ENCODE results near the gene BACE2. TPM values are rescaled to one million over a fixed set of nuclear protein-coding genes. Genes with fewer than 3 reads are reported as not detected.

Gene BACE2
- total RNA-seq, 3 donors from 2014 or later: 37.2 to 115 (median 51.2) TPM

DNA sequence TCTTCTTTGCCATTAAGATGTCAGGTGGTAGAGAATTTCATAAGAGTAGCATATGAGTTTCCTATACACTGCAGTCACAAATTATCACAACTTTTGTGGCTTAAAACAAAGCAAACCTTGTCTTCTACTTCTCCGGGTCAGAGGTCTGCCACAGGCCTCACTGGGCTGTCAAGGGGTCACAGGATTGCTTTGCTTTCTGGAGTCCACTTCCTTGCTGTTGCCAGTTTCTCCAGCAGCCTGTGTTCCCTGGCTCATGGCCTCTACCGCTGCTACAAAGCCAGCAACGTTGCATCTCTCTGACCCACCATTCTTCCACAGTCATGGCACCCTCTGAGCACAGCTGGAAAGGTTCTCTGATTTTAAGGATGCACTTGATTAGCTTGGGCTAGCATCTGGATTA is 6.5 kb upstream of the BACE2 start:
- ATAC-seq (no peak), DNase-seq (no peak)
- TF ChIP-seq, protein P1, sequence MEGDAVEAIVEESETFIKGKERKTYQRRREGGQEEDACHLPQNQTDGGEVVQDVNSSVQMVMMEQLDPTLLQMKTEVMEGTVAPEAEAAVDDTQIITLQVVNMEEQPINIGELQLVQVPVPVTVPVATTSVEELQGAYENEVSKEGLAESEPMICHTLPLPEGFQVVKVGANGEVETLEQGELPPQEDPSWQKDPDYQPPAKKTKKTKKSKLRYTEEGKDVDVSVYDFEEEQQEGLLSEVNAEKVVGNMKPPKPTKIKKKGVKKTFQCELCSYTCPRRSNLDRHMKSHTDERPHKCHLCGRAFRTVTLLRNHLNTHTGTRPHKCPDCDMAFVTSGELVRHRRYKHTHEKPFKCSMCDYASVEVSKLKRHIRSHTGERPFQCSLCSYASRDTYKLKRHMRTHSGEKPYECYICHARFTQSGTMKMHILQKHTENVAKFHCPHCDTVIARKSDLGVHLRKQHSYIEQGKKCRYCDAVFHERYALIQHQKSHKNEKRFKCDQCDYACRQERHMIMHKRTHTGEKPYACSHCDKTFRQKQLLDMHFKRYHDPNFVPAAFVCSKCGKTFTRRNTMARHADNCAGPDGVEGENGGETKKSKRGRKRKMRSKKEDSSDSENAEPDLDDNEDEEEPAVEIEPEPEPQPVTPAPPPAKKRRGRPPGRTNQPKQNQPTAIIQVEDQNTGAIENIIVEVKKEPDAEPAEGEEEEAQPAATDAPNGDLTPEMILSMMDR (IDR thresholded peaks at IDR 0.05): no peak
- Histone ChIP-seq H3K4me1 (ENCODE audit: low read depth) (no peaks in the 10 kb centered on the region), H3K9me3 (no peaks in the 10 kb centered on the region), H3K36me3 (ENCODE audit: low read depth) (no peaks in the 10 kb centered on the region), H3K4me3 (no peak overlapping the region)
- intact Hi-C loops (cut with DNase I, micrococcal nuclease): no loop called here

DNA sequence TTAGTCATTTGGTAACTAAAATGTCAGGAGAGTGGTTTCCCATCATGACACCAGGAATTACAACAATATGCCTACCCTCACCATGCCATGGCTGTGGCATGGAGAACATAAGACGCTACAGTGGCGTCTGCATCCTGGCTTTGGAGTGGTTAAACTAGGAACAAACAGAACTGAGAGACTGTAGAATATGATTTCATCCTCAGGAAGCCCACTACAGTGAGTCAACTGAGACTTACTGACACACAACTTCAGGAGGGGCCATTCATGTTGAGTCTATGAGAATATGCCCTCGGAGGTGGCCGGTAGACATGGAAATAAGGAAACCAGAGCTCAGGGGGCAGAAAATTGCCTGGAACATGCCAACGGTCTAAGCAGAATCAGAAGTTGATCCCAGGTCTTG is 5.9 kb upstream of the BACE2 start:
- Histone ChIP-seq H3K9me3 (no peaks in the 10 kb centered on the region), H3K4me1 (ENCODE audit: low read depth) (no peaks in the 10 kb centered on the region), H3K36me3 (ENCODE audit: low read depth) (no peaks in the 10 kb centered on the region), H3K4me3 (no peak overlapping the region)
- TF ChIP-seq, protein P1 (IDR thresholded peaks at IDR 0.05): no peak
- intact Hi-C loops (cut with DNase I, micrococcal nuclease): no loop called here
- ATAC-seq: no peak
- no peak for DNase-seq

DNA sequence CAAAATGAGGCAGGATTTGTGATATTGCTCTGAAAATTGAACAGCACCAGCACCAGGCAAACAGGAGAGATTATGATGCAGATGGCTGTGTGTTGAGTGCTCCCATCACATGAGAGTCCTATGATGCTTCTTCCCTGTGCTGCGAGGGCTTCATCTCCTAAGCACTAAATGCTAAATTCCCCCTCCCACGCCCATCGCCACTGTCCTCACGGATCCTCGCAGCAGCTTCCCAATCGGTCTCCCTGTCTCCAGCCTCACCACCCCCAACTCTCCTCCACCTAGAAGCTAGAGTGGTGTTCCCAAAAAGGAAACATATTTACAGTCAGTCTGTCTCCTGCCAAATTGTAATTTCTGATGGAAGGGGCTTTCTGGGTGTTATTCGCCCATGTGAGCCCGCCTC is 4.9 kb upstream of the BACE2 start:
- TF ChIP-seq, protein P1 (IDR thresholded peaks at IDR 0.05): no peak
- H3K9me3 ChIP-seq: no peaks in the 10 kb centered on the region

DNA sequence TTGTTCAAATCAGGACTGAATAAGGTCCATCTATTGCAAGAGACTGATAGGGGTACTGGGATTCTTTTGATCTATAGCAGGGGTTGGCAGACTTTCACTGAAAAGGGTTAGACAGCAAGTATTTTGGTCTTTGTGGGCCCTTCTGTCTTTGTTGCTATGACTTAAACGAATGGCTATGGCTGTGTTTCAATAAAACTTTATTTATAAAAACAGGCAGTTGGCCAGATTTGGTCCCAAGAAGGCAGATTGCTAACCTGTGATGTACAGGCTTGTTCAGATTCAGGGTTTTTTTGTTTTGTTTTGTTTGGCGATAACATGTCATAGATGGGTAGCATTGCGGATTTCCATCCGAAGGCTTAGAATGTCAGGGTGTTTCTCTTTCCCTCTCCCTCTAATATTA is 3.9 kb upstream of the BACE2 start:
- Histone ChIP-seq H3K36me3 (ENCODE audit: low read depth) (no peaks in the 10 kb centered on the region), H3K4me1 (ENCODE audit: low read depth) (no peaks in the 10 kb centered on the region), H3K9me3 (no peaks in the 10 kb centered on the region), H3K4me3 (no peak overlapping the region)
- TF ChIP-seq, protein P1 (IDR thresholded peaks at IDR 0.05): no peak
- DNase-seq: no peak
- no peak for ATAC-seq
- intact Hi-C loops (cut with DNase I, micrococcal nuclease): no loop called here

More for the DNA sequence above, 4.9 kb upstream of the BACE2 start:
- Histone ChIP-seq H3K4me3 (no peak overlapping the region), H3K4me1 (ENCODE audit: low read depth) (no peaks in the 10 kb centered on the region), H3K36me3 (ENCODE audit: low read depth) (no peaks in the 10 kb centered on the region)
- intact Hi-C loops (cut with DNase I, micrococcal nuclease): no loop called here
- ATAC-seq (no peak), DNase-seq (no peak)

DNA sequence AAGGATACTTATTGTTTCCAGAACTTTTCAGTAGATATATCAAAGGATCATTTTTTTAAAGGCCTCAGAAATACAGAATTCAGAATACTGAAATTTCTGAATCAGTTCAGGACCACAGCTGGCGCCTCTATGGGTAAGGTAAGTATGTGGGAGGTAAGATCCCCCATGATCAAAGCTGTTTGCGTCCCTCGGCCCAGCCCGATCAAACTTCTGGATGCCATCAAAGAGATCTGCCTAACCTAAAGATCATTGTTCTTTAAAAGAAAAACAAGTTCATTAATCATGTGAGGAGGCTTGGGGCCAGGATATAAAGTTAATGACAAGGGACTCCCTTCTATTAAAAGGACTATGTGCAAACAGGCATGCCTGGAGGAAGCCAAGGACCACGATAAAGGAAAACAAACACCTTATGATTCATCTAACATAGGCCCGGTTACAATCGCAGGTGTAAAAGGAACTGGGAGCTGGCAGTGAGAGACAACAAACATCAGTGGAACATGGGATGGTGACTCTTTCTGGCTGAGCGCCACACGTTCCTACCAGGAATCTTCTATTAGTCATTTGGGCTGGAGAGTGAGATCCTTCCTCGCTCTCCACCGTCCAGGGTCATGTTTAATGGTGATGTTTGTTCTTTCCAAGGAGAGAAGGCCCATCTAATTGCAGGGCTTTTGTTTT is 2.8 kb upstream of the BACE2 start:
- H3K36me3 ChIP-seq (ENCODE audit: low read depth): no peaks in the 10 kb centered on the region
- DNase-seq: peak in 2 of 3 donors; percentile 61 to 74
- intact Hi-C loops (cut with DNase I, micrococcal nuclease): no loop called here
- peak; percentile 66 for ATAC-seq
- TF ChIP-seq, protein P1 (IDR thresholded peaks at IDR 0.05): no peak
- H3K4me1 ChIP-seq (ENCODE audit: low read depth): no peaks in the 10 kb centered on the region
- H3K9me3 ChIP-seq: no peaks in the 10 kb centered on the region
- no peak overlapping the region for H3K4me3 ChIP-seq

DNA sequence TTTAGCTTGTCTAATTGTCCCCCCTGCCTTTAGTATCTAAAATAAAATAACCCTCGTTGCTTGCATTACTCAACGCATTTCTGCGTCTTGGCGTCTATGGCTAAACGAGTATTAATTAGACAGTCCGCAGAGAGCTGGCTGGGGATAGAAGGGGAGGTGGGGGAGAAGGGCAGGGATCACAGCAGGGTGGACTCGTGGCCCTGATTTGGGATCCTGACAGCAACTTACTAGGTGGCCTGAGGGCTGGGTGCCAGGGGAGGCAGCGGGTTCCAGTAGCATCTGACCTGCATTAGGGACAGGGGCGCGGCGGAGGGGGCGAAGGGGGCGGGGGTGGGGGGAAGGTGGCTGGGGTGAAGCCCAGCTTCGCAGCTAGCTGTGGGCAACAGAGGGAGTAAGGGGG is 1.1 kb upstream of the BACE2 start:
- intact Hi-C loops (cut with DNase I, micrococcal nuclease): no loop called here
- H3K36me3 ChIP-seq (ENCODE audit: low read depth): no peaks in the 10 kb centered on the region
- H3K9me3 ChIP-seq: no peaks in the 10 kb centered on the region
- ATAC-seq (no peak), DNase-seq (peak in 1 of 3 donors; percentile 33)
- H3K4me1 ChIP-seq (ENCODE audit: low read depth): no peaks in the 10 kb centered on the region
- TF ChIP-seq, protein P1 (IDR thresholded peaks at IDR 0.05): no peak
- H3K4me3 ChIP-seq: no peak overlapping the region

Data from mucosa of descending colon (tissue), 3 donors.